ENCODE data around the gene PIAS4. TPM values are rescaled to one million over a fixed set of nuclear protein-coding genes. Genes with fewer than 3 reads are reported as not detected.
"Not testable (repeated sequence)": the region's sequence is repeated elsewhere in the genome, so short reads cannot be mapped to it uniquely, and the experiment has no call there.

The PIAS4 gene
- total RNA-seq, 1 experiment from 2014 or later: 15.9 TPM

- no peak for DNase-seq (ENCODE audit: low read depth)
These were observed 16.8 kb upstream of the PIAS4 start for GRCh38 chr19:3990815-3991117.

- DNase-seq (ENCODE audit: low read depth): peak; percentile 49
These were observed 11.9 kb upstream of the PIAS4 start for GRCh38 chr19:3995607-3996006.

- DNase-seq (ENCODE audit: low read depth): not testable (repeated sequence)
These were observed 8.7 kb upstream of the PIAS4 start for GRCh38 chr19:3998667-3999412.

- not testable (repeated sequence) for DNase-seq (ENCODE audit: low read depth)
These were observed 6.7 kb upstream of the PIAS4 start for GRCh38 chr19:4000798-4001197.

- DNase-seq (ENCODE audit: low read depth): not testable (repeated sequence)
These were observed 2.1 kb upstream of the PIAS4 start for GRCh38 chr19:4005436-4005835.

GRCh38 chr19:4007836-4008539 lies 452 bp downstream of the PIAS4 start:
- DNase-seq (ENCODE audit: low read depth): peak; percentile 32

GRCh38 chr19:4009990-4010807 lies 2.7 kb downstream of the PIAS4 start:
- no peak for DNase-seq (ENCODE audit: low read depth)

- no peak for DNase-seq (ENCODE audit: low read depth)
These were observed 3.2 kb downstream of the PIAS4 start for GRCh38 chr19:4010808-4011110.

- not testable (repeated sequence) for DNase-seq (ENCODE audit: low read depth)
These were observed 3.9 kb downstream of the PIAS4 start for GRCh38 chr19:4011430-4011829.

- DNase-seq (ENCODE audit: low read depth): no peak
These were observed 4.8 kb downstream of the PIAS4 start for GRCh38 chr19:4012092-4012974.

GRCh38 chr19:4012975-4013634 lies 5.6 kb downstream of the PIAS4 start:
- no peak for DNase-seq (ENCODE audit: low read depth)

- no peak for DNase-seq (ENCODE audit: low read depth)
These were observed 6.5 kb downstream of the PIAS4 start for GRCh38 chr19:4013886-4014540.

GRCh38 chr19:4014541-4015491 lies 7.3 kb downstream of the PIAS4 start:
- DNase-seq (ENCODE audit: low read depth): no peak

GRCh38 chr19:4015705-4016402 lies 8.3 kb downstream of the PIAS4 start:
- no peak for DNase-seq (ENCODE audit: low read depth)

- DNase-seq (ENCODE audit: low read depth): no peak
These were observed 8.9 kb downstream of the PIAS4 start for GRCh38 chr19:4016486-4016885.

GRCh38 chr19:4016903-4017638 lies 9.5 kb downstream of the PIAS4 start:
- DNase-seq (ENCODE audit: low read depth): no peak

GRCh38 chr19:4018140-4018613 lies 10.6 kb downstream of the PIAS4 start:
- no peak for DNase-seq (ENCODE audit: low read depth)

All from RPMI7951 (cell line).